H1 (cell line): ENCODE data around the gene KDSR.

Source experiments
- CTCF ChIP-seq, 3 experiments: IDR thresholded peaks; 1 replicate in 2 of 3; 2 replicates in 1 of 3; pipeline versions ENCODE4 v1.5.1 to v1.6.1; 2011; ENCODE audit warnings: low read length in 3 of 3, mild to moderate bottlenecking in 3 of 3, inconsistent platforms in 2 of 3, low read depth in 1 of 3, moderate library complexity in 1 of 3; ENCODE audit not compliant: insufficient read depth in 1 of 3; ENCODE audit errors: control extremely low read depth in 1 of 3
- EZH2 ChIP-seq: fragments of 200-600 bp; sonication (generic); IDR thresholded peaks from 2 replicates; pipeline ENCODE4 v1.7.1; 2012; ENCODE audit warnings: low read depth, mild to moderate bottlenecking, moderate library complexity, low read length, inconsistent platforms; ENCODE audit not compliant: severe bottlenecking
- KDM1A ChIP-seq: fragments of 200-600, 300-600 bp; sonication (generic); IDR thresholded peaks from 2 replicates; pipeline ENCODE4 v1.7.1; 2016; ENCODE audit warnings: mild to moderate bottlenecking, low read length, borderline replicate concordance
- POLR2A ChIP-seq, 2 experiments: IDR thresholded peaks; 1 replicate in 1 of 2; 2 replicates in 1 of 2; pipeline ENCODE4 v1.6.1; 2011; ENCODE audit warnings: low read depth in 2 of 2, low read length in 2 of 2, mild to moderate bottlenecking in 2 of 2; ENCODE audit errors: control extremely low read depth in 1 of 2
- TBP ChIP-seq: IDR thresholded peaks from 2 replicates; pipeline ENCODE4 v1.6.1; 2011; ENCODE audit warnings: low read depth, low read length, improper control_type of control experiment
- TF ChIP-seq, protein P1 (sequence below): IDR thresholded peaks from 2 replicates; pipeline ENCODE4 v1.6.1; 2011; ENCODE audit warnings: low read depth, mild to moderate bottlenecking, low read length; ENCODE audit not compliant: insufficient read depth
- TF ChIP-seq, protein P2 (sequence below): IDR thresholded peaks from 2 replicates; pipeline ENCODE4 v1.6.1; 2012; ENCODE audit warnings: inconsistent platforms

DNA sequence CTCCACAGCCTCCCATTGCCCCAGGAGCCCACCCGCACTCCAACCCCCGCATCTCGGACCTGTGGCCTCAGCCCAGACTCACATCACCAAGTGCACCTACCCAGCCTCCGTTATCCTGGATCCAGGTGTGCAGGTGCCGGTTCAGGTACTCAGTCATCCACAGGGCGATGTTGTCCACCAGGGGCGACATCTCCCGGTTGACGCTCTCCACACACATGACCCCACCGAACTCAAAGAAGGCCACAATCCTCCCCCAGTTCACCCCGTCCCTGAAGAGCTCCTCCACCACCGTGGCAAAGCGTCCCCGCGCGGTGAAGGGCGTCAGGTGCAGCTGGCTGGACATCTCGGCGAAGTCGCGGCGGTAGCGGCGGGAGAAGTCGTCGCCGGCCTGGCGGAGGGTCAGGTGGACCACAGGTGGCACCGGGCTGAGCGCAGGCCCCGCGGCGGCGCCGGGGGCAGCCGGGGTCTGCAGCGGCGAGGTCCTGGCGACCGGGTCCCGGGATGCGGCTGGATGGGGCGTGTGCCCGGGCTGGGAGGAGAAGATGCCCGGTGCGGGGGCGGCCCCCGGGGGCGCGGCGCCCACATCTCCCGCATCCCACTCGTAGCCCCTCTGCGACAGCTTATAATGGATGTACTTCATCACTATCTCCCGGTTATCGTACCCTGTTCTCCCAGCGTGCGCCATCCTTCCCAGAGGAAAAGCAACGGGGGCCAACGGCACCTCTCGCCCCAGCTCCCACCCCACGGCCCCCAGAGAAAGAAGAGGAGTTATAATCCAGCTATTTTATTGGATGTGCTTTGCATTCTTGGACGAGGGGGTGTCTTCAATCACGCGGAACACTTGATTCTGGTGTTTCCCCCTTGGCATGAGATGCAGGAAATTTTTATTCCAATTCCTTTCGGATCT lies 48.8 kb downstream of the KDSR start:
- peak; percentile 25; the same call in 1 of the 2 replicates for TF ChIP-seq KDM1A
- TF ChIP-seq, protein P1, sequence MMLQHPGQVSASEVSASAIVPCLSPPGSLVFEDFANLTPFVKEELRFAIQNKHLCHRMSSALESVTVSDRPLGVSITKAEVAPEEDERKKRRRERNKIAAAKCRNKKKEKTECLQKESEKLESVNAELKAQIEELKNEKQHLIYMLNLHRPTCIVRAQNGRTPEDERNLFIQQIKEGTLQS, result peak; percentile 3; the same call in 1 of the 2 replicates
- no peak for TF ChIP-seq TBP
- peak; percentile 75 to 95 (median 95) for TF ChIP-seq CTCF (IDR thresholded peaks at IDR 0.05; ENCODE audit: control extremely low read depth in 1 of 3, insufficient read depth in 1 of 3, low read depth in 1 of 3, low read length in 3 of 3)
- TF ChIP-seq, protein P2, sequence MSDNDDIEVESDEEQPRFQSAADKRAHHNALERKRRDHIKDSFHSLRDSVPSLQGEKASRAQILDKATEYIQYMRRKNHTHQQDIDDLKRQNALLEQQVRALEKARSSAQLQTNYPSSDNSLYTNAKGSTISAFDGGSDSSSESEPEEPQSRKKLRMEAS, result peak; percentile 90
- TF ChIP-seq EZH2, result peak; percentile 54
- no peak for TF ChIP-seq POLR2A (IDR thresholded peaks at IDR 0.05; ENCODE audit: control extremely low read depth in 1 of 2, low read depth in 2 of 2, low read length in 2 of 2)
